D721Med (cell line): ENCODE data around the gene LSM12.

Source experiments
- DNase-seq: peaks from one replicate; pipeline ENCODE4 v3.0.0; 2011; ENCODE audit warnings: low spot score; ENCODE audit not compliant: insufficient read length
- FAIRE-seq: peaks from 2 replicates; lab custom pipeline; 2011; peaks lifted over from hg19 to GRCh38; lab: Jason Lieb, UNC
- CTCF ChIP-seq: IDR thresholded peaks from 2 replicates; pipeline ENCODE4 v1.5.1; 2012; ENCODE audit warnings: mild to moderate bottlenecking, control low read depth; ENCODE audit not compliant: insufficient read depth; ENCODE audit errors: missing control alignments

LSM12 gene

GRCh38 chr17:44093231-44093900, 26.9 kb upstream of the LSM12 start:
- DNase-seq (no peak), FAIRE-seq (no peak)
- TF ChIP-seq CTCF = no peak

GRCh38 chr17:44092051-44092450, 25.6 kb upstream of the LSM12 start:
- no peak for FAIRE-seq
- DNase-seq = no peak
- TF ChIP-seq CTCF = no peak

- DNase-seq (no peak), FAIRE-seq (no peak)
- TF ChIP-seq CTCF = no peak
Observed at GRCh38 chr17:44091200-44091997, 24.9 kb upstream of the LSM12 start.

GRCh38 chr17:44088254-44088653, 21.8 kb upstream of the LSM12 start:
- TF ChIP-seq CTCF = no peak
- no peak for FAIRE-seq
- no peak for DNase-seq

- TF ChIP-seq CTCF = no peak
- DNase-seq (no peak), FAIRE-seq (no peak)
Observed at GRCh38 chr17:44087319-44087718, 20.8 kb upstream of the LSM12 start.

GRCh38 chr17:44086364-44087311, 20.2 kb upstream of the LSM12 start:
- DNase-seq (no peak), FAIRE-seq (no peak)
- TF ChIP-seq CTCF = no peak
